Posterior vena cava (tissue), 2 donors: ENCODE results near the gene PFN2. TPM values are rescaled to one million over a fixed set of nuclear protein-coding genes. Genes with fewer than 3 reads are reported as not detected.
"Not testable (repeated sequence)": the region's sequence is repeated elsewhere in the genome, so short reads cannot be mapped to it uniquely, and the experiment has no call there.

Source experiments
- DNase-seq: peaks from one replicate; pipeline ENCODE4 v3.0.0-alpha.2; 2020; ENCODE audit warnings: low spot score
- intact Hi-C, 2 donors: fragments of 100-400 bp; cut with DNase I; formaldehyde crosslinking; loops; one replicate each; pipeline versions ENCODE4 v1.14.1 to v1.14.2; 2022 to 2023
- total RNA-seq, 2 donors: library from RNA; stranded (reverse); fragmentation: NEBNext Ultra II Directional; extraction: Animal tissue kit (Norgen Biotek cat#: 25700); gene quantifications; one replicate each; pipeline ENCODE4 v1.2.1, GENCODE V29; 2021
- donor health status: DM: yes; HTN: yes; CAD: no.
- donor health status: DM: yes; HTN: yes; CAD: no.

Gene PFN2
- total RNA-seq, 2 donors from 2014 or later: 88.9 to 92.4 TPM

DNA sequence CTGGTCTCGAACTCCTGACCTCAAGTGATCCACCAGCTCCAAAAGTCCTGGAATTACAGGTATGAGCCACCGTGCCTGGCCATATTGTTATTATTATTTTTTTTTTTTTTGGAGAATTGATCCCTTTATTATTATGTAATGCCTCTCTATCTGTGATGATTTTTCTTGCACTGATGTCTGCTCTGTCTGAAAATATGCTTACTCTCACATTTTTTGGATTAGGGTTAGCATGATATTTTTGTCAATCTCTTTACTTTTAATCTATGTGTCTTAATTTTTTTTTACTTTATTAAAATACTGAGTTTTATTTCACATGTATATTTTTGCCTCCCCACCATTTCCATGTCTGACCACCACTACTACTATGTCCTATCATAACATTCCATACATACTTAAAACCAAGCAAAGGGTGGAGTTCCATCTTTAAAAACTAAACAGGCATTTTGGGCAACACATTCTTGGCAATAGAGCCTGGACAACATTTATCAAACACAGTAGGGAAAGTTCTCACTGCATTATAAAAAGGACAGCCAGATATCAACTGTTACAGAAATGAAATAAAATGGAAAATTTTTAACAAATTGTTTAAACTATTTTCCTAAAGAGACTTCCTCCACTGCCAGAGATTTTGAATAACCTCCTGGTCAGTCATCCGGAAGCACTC is 32.2 kb downstream of the PFN2 start:
- DNase-seq, intact Hi-C loops: not testable (repeated sequence)

DNA sequence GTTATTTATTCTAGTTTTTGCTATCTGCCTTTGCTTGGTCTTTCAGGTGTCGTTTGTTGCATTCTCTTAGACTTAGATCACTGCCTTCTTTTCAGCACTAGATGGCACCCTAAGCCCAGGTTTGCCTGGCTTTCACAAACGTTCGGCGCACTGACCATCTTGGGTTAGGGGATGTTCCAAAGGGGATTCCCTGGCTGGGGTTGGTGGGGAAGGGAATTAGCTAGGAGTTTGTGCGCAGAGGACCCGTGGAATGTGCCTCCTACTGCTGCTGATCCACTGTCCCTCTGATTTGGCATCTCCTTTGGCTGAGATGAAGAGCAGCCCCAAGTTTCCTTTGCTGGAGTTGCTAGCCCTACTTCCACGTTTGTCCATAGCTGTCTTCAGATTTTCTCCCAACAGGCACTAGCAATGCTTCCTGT is 33.9 kb downstream of the PFN2 start:
- intact Hi-C loops: no loop called here

GRCh38 chr3:149934524-149934923 is 36.2 kb downstream of the PFN2 start:
- peak; percentile 80 for DNase-seq
- intact Hi-C loops: no loop called here

More for the DNA sequence above, 33.9 kb downstream of the PFN2 start:
- DNase-seq: no peak

DNA sequence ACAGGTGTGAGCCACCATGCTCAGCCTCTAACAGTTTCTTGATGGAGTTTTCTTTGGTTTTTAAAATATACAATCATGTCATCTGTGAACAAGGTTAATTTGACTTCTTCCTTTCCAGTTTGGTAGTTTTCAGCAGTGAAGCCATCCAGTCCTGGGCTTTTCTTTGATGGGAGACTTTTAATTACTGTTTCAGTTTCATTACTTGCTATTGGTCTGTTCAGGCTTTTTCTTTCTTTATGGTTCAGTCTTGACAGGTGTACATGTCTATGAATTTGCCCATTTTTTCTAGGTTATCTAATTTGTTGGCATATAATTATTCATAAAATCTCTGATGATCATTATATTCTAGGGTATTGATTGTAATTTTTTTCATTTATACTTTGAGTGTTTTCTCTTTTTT is 36.8 kb downstream of the PFN2 start:
- DNase-seq: no peak
- intact Hi-C loops: no loop called here

GRCh38 chr3:149933008-149933407 is 37.7 kb downstream of the PFN2 start:
- intact Hi-C loops: no loop called here
- no peak for DNase-seq

DNA sequence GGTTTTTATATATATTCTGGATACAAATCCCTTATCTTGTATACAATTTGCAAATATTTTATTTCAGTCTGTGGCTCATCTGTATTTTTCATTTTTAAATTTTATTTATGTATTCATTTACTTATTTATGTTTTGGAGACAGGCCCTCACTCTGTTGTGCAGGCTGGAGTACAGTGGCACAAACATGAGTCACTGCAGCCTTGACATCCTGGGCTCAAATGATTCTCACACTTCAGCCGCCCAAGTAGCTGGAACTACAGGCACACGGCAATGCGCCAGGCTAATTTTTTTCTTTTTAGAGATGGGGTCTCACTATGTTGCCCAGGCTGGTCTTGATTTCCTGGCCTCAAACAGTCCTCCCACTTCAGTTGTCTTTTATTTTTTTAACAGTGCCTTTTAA is 50.6 kb downstream of the PFN2 start:
- intact Hi-C loops: no loop called here
- DNase-seq: no peak

DNA sequence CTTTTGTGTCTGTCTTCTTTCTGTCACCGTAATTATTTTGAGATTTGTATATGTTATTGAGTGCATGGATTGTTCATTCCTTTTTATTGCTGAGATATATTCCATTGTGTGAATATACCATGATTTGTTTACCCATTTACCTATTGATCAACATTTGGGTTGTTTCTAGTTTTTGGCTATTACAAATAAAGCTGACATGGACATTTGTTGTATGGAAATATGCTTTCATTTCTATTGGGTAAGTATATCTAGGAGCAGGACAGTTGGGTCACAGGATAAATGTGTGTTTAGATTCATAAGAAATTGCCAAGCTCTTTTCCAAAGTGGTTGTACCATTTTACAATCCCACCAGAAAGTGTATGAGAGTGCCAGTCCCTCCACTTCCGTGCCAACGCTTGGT is 51.2 kb downstream of the PFN2 start:
- intact Hi-C loops: no loop called here
- no peak for DNase-seq

- intact Hi-C loops: no loop called here
- no peak for DNase-seq
Observed at GRCh38 chr3:149917124-149917667, 53.5 kb downstream of the PFN2 start.

Other genes with a start within 250 kb of the PFN2 start
- 10 to 100 TPM; 31.9 to 33.8 TPM for gene COMMD2, start 218.4 kb downstream of the PFN2 start, total RNA-seq
- gene ANKUB1, start 178.3 kb downstream of the PFN2 start, total RNA-seq: not detected
- gene RNF13, start 157.7 kb downstream of the PFN2 start, total RNA-seq: 10 to 100 TPM; 77.9 to 78.5 TPM